Loucy (cell line): ENCODE measurements around the gene TGOLN2.

Experiments used
- H2AFZ ChIP-seq: fragments of 200-600 bp; sonication (generic); 2 replicates; pipeline ENCODE4 v1.6.0; 2016; ENCODE audit warnings: antibody characterized with exemption, mild to moderate bottlenecking, low read length, moderate library complexity
- H3F3A ChIP-seq: fragments of 200-600 bp; 2 replicates; pipeline ENCODE4 v1.6.0; 2016; ENCODE audit warnings: antibody characterized with exemption, low read depth, mild to moderate bottlenecking
- H3K27me3 ChIP-seq: fragments of 200-600 bp; sonication (generic); 2 replicates; pipeline ENCODE4 v1.6.1; 2014; ENCODE audit warnings: low read length, mild to moderate bottlenecking; ENCODE audit not compliant: insufficient read depth, poor library complexity, severe bottlenecking
- H3K36me3 ChIP-seq: fragments of 200-600 bp; sonication (generic); 2 replicates; pipeline ENCODE4 v1.6.1; 2016; ENCODE audit warnings: low read length; ENCODE audit not compliant: insufficient read depth
- H3K4me1 ChIP-seq: fragments of 200-600 bp; sonication (generic); 2 replicates; pipeline ENCODE4 v1.5.1; 2014; ENCODE audit warnings: low read length, mild to moderate bottlenecking; ENCODE audit not compliant: insufficient read depth, poor library complexity, severe bottlenecking
- H3K4me2 ChIP-seq: fragments of 200-600 bp; sonication (generic); 2 replicates; pipeline ENCODE4 v1.6.0; 2014; ENCODE audit warnings: antibody characterized with exemption, low read length, low read depth, mild to moderate bottlenecking; ENCODE audit not compliant: poor library complexity, severe bottlenecking
- H3K4me3 ChIP-seq: fragments of 200-600 bp; sonication (generic); 2 replicates; pipeline ENCODE4 v1.5.1; 2014; ENCODE audit warnings: low read length, mild to moderate bottlenecking, mixed read lengths; ENCODE audit not compliant: poor library complexity, severe bottlenecking
- H3K79me2 ChIP-seq: fragments of 200-600 bp; sonication (generic); 2 replicates; pipeline ENCODE4 v1.6.1; 2014; ENCODE audit warnings: low read length; ENCODE audit not compliant: insufficient read depth
- H3K9ac ChIP-seq: fragments of 200-600 bp; sonication (generic); 2 replicates; pipeline ENCODE4 v1.6.0; 2014; ENCODE audit warnings: mild to moderate bottlenecking, low read depth, low read length, moderate library complexity; ENCODE audit not compliant: poor library complexity, severe bottlenecking
- H3K9me2 ChIP-seq: fragments of 200-600 bp; sonication (generic); replicated peaks from 2 replicates; pipeline ENCODE4 v1.6.1; 2016; ENCODE audit warnings: low read depth, low read length, mixed read lengths
- H3K9me3 ChIP-seq: fragments of 200-600 bp; sonication (generic); 2 replicates; pipeline ENCODE4 v1.6.1; 2014; ENCODE audit warnings: mild to moderate bottlenecking, antibody characterized with exemption, low read length, low read depth; ENCODE audit not compliant: insufficient read depth
- H4K20me1 ChIP-seq: fragments of 200-600 bp; sonication (generic); 2 replicates; pipeline ENCODE4 v1.6.0; 2014; ENCODE audit warnings: antibody characterized with exemption, low read length, mild to moderate bottlenecking; ENCODE audit not compliant: insufficient read depth, poor library complexity, severe bottlenecking
- EZH2phosphoT487 ChIP-seq: fragments of 200-600 bp; IDR thresholded peaks from 2 replicates; pipeline ENCODE4 v1.6.1; 2018; ENCODE audit warnings: antibody characterized with exemption, mild to moderate bottlenecking, moderate library complexity, borderline replicate concordance
- TF ChIP-seq, protein P1 (sequence below): fragments of 200-600 bp; sonication (generic); conservative IDR thresholded peaks from 2 replicates; pipeline ENCODE4 v1.5.1; 2014; ENCODE audit warnings: mild to moderate bottlenecking, antibody characterized with exemption, low read length

The TGOLN2 gene

GRCh38 chr2:85286918-85287317, 40.9 kb downstream of the TGOLN2 start:
- H3K36me3 ChIP-seq = no peaks in the 10 kb centered on the region
- no peak overlapping the region for H3K4me3 ChIP-seq
- no peak overlapping the region for H3K4me2 ChIP-seq
- no peaks in the 10 kb centered on the region for H3K9me3 ChIP-seq
- TF ChIP-seq, protein P1, sequence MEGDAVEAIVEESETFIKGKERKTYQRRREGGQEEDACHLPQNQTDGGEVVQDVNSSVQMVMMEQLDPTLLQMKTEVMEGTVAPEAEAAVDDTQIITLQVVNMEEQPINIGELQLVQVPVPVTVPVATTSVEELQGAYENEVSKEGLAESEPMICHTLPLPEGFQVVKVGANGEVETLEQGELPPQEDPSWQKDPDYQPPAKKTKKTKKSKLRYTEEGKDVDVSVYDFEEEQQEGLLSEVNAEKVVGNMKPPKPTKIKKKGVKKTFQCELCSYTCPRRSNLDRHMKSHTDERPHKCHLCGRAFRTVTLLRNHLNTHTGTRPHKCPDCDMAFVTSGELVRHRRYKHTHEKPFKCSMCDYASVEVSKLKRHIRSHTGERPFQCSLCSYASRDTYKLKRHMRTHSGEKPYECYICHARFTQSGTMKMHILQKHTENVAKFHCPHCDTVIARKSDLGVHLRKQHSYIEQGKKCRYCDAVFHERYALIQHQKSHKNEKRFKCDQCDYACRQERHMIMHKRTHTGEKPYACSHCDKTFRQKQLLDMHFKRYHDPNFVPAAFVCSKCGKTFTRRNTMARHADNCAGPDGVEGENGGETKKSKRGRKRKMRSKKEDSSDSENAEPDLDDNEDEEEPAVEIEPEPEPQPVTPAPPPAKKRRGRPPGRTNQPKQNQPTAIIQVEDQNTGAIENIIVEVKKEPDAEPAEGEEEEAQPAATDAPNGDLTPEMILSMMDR = no peak
- TF ChIP-seq EZH2phosphoT487 = no peak
- H3F3A ChIP-seq = no peaks in the 10 kb centered on the region
- H3K9ac ChIP-seq = no peak overlapping the region
- H3K79me2 ChIP-seq = no peaks in the 10 kb centered on the region
- H3K27me3 ChIP-seq = no peaks in the 10 kb centered on the region
- H3K9me2 ChIP-seq = no peaks in the 10 kb centered on the region
- H2AFZ ChIP-seq = peak overlapping the region; percentile 68
- H3K4me1 ChIP-seq = peaks cover 8% of the 10 kb centered on the region
- H4K20me1 ChIP-seq = no peaks in the 10 kb centered on the region

DNA sequence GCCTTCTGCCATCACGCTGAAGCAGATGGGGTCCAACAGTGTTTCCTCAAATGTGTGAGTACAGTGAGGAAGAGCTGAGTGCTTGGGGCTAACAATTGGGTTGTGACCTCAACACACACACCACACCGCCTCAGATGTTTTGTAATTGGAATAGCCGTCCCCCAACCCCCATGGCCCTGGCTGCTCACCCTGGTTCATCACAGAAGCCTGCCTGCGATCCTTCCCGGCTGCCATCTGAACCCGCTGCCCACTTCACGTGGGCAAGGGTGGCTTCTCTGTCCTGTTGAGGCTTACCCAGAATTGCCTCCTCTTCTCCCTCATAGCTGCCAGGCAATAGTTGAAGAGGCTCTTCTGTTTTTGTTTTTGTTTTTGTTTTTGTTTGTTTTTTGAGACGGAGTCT, 44.1 kb downstream of the TGOLN2 start:
- no peak overlapping the region for H3K9ac ChIP-seq

DNA sequence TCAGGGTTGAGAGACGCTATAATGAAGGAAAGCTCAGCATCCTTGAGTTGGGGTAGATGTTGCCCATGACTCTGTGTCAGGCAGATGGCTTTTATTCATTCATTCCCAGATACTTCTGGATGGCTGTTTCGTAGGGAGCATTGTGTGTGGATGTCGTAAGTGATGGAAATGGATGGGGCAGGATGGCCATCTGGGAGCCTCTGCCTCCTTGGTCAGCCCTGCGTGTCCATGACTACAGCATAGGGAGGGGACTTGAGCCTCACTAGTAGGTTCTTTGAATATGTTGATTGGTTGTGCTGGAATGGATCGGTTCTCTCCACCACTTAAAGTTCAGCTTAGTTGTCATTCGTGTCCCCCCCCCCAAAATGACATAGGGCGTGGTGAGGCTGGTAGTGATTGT, 44.9 kb downstream of the TGOLN2 start:
- Histone ChIP-seq H3K9ac (no peak overlapping the region), H3F3A (no peaks in the 10 kb centered on the region), H3K79me2 (no peaks in the 10 kb centered on the region), H3K9me3 (no peaks in the 10 kb centered on the region), H3K4me2 (no peak overlapping the region), H3K27me3 (no peaks in the 10 kb centered on the region), H3K4me1 (no peaks in the 10 kb centered on the region), H4K20me1 (no peaks in the 10 kb centered on the region), H3K36me3 (no peaks in the 10 kb centered on the region), H2AFZ (no peak overlapping the region), H3K9me2 (no peaks in the 10 kb centered on the region), H3K4me3 (no peak overlapping the region)
- TF ChIP-seq EZH2phosphoT487 = no peak
- TF ChIP-seq, protein P1 = no peak

More for the DNA sequence above, 44.1 kb downstream of the TGOLN2 start:
- Histone ChIP-seq H3F3A (no peaks in the 10 kb centered on the region), H3K9me2 (no peaks in the 10 kb centered on the region), H3K36me3 (no peaks in the 10 kb centered on the region), H3K4me1 (no peaks in the 10 kb centered on the region), H3K4me3 (no peak overlapping the region), H3K27me3 (no peaks in the 10 kb centered on the region), H4K20me1 (no peaks in the 10 kb centered on the region), H3K79me2 (no peaks in the 10 kb centered on the region), H3K4me2 (no peak overlapping the region), H3K9me3 (no peaks in the 10 kb centered on the region), H2AFZ (no peak overlapping the region)
- TF ChIP-seq, protein P1 = no peak
- TF ChIP-seq EZH2phosphoT487 = no peak
